Endothelial cell of umbilical vein (primary cell): ENCODE data around the gene BICRA. TPM values are rescaled to one million over a fixed set of nuclear protein-coding genes. Genes with fewer than 3 reads are reported as not detected.

Experiments
- BruUV-seq: library from RNA; stranded (reverse); fragments of 400-500 nt; replicated peaks from 2 replicates; lab custom pipeline; 2021; lab: Mats Ljungman, UMichigan
- CTCF ChIA-PET: fragments of 300-600, 350-600 bp; sonication (Branson Sonifier 250); formaldehyde crosslinking; loops from one replicate; lab custom pipeline; 2021; ENCODE audit warnings: antibody characterized with exemption, inconsistent platforms; lab: Charles Lee
- POLR2A ChIA-PET: fragments of 300-600, 350-600 bp; sonication (Branson Sonifier 250); formaldehyde crosslinking; loops from one replicate; lab custom pipeline; 2021; ENCODE audit warnings: antibody characterized with exemption, inconsistent platforms; lab: Charles Lee
- DNase-seq: peaks from one replicate; pipeline ENCODE4 v3.0.0-alpha.2; 2011; ENCODE audit warnings: low read depth, low spot score
- FAIRE-seq: peaks from 2 replicates; lab custom pipeline; 2011; peaks lifted over from hg19 to GRCh38; lab: Jason Lieb, UNC
- H2AFZ ChIP-seq: 2 replicates; pipeline ENCODE4 v1.6.0; 2012; ENCODE audit warnings: low read depth, low read length, control low read depth, inconsistent platforms
- H3K27ac ChIP-seq: 2 replicates; pipeline ENCODE4 v1.5.1; 2011; ENCODE audit warnings: low read depth, mild to moderate bottlenecking, control low read depth, low read length, moderate library complexity; ENCODE audit not compliant: insufficient read depth
- H3K27me3 ChIP-seq, 2 experiments: 2 replicates each; pipeline versions ENCODE4 v1.6.0 to v1.6.1; 2011; ENCODE audit warnings: low read length in 2 of 2, mixed read lengths in 1 of 2; ENCODE audit not compliant: control insufficient read depth in 2 of 2, insufficient read depth in 2 of 2
- H3K36me3 ChIP-seq, 2 experiments: 2 replicates in 1 of 2; 3 replicates in 1 of 2; pipeline ENCODE4 v1.5.1; 2011; ENCODE audit warnings: low read length in 2 of 2, mild to moderate bottlenecking in 1 of 2, moderate library complexity in 1 of 2; ENCODE audit not compliant: control insufficient read depth in 2 of 2, insufficient read depth in 2 of 2; ENCODE audit errors: extremely low read depth in 1 of 2
- H3K4me1 ChIP-seq: 3 replicates; pipeline ENCODE4 v1.5.1; 2011; ENCODE audit warnings: mild to moderate bottlenecking, low read length; ENCODE audit not compliant: control insufficient read depth, insufficient read depth; ENCODE audit errors: extremely low read depth
- H3K4me2 ChIP-seq: 2 replicates; pipeline ENCODE4 v1.6.1; 2011; ENCODE audit warnings: low read length, control low read depth, mixed read lengths; ENCODE audit not compliant: insufficient read depth
- H3K4me3 ChIP-seq, 3 experiments: fragments of 200-600 bp in 1 of 3; sonication (generic), shearing (Covaris generic) in 1 of 3; replicated peaks in 1 of 3; 2 replicates each; pipeline ENCODE4 v1.5.1; 2011 to 2016; ENCODE audit warnings: control low read depth in 3 of 3, low read length in 3 of 3, mild to moderate bottlenecking in 2 of 3, inconsistent platforms in 1 of 3, low read depth in 1 of 3, moderate library complexity in 1 of 3; ENCODE audit not compliant: insufficient read depth in 1 of 3
- H3K79me2 ChIP-seq: 2 replicates; pipeline ENCODE4 v1.6.0; 2012; ENCODE audit warnings: low read length, inconsistent platforms; ENCODE audit not compliant: control insufficient read depth, insufficient read depth
- H3K9ac ChIP-seq: replicated peaks from 2 replicates; pipeline ENCODE3; 2011; ENCODE audit warnings: low read length, control low read depth; ENCODE audit not compliant: insufficient read depth; ENCODE audit errors: extremely low read depth
- H3K9me1 ChIP-seq: replicated peaks from 3 replicates; pipeline ENCODE4 v1.6.0; 2011; ENCODE audit warnings: mild to moderate bottlenecking, low read length; ENCODE audit not compliant: control insufficient read depth, insufficient read depth; ENCODE audit errors: extremely low read depth
- H3K9me3 ChIP-seq: replicated peaks from 2 replicates; pipeline ENCODE4 v1.5.1; 2012; ENCODE audit warnings: low read length, inconsistent platforms; ENCODE audit not compliant: control insufficient read depth, insufficient read depth
- H4K20me1 ChIP-seq: replicated peaks from 2 replicates; pipeline ENCODE3; 2011; ENCODE audit warnings: mild to moderate bottlenecking, low read length; ENCODE audit not compliant: control insufficient read depth, insufficient read depth; ENCODE audit errors: extremely low read depth
- CTCF ChIP-seq, 2 donors: IDR thresholded peaks; 1 replicate in 1 of 2; 2 replicates in 1 of 2; pipeline ENCODE4 v1.5.1; 2011; ENCODE audit warnings: low read length in 2 of 2, mild to moderate bottlenecking in 2 of 2, moderate library complexity in 2 of 2, control low read depth in 1 of 2, inconsistent platforms in 1 of 2, low read depth in 1 of 2; ENCODE audit not compliant: insufficient read depth in 1 of 2; ENCODE audit errors: extremely low read depth in 1 of 2
- EZH2 ChIP-seq: IDR thresholded peaks from 2 replicates; pipeline ENCODE4 v1.6.1; 2012; ENCODE audit warnings: borderline replicate concordance, low read depth, mild to moderate bottlenecking, moderate library complexity, low read length, inconsistent platforms; ENCODE audit not compliant: severe bottlenecking
- FOS ChIP-seq: IDR thresholded peaks from 2 replicates; pipeline ENCODE4 v1.6.1; 2011; ENCODE audit warnings: mild to moderate bottlenecking, low read length, moderate library complexity, borderline replicate concordance; ENCODE audit not compliant: insufficient read depth
- GATA2 ChIP-seq: IDR thresholded peaks from 2 replicates; pipeline ENCODE4 v1.7.0; 2011; ENCODE audit warnings: low read depth, mild to moderate bottlenecking, moderate library complexity, mixed read lengths, low read length; ENCODE audit not compliant: insufficient read length, insufficient read depth
- JUN ChIP-seq: IDR thresholded peaks from 2 replicates; pipeline ENCODE4 v1.6.1; 2011; ENCODE audit warnings: borderline replicate concordance, low read depth; ENCODE audit not compliant: insufficient read length, insufficient read depth
- MAX ChIP-seq: IDR thresholded peaks from 2 replicates; pipeline ENCODE4 v1.6.1; 2011; ENCODE audit not compliant: insufficient read depth, insufficient read length
- MYC ChIP-seq: IDR thresholded peaks from one replicate; pipeline ENCODE4 v1.6.1; 2011; ENCODE audit warnings: mild to moderate bottlenecking, low read depth, low read length
- POLR2A ChIP-seq: IDR thresholded peaks from 2 replicates; pipeline ENCODE4 v1.6.1; 2012; ENCODE audit warnings: low read depth, mild to moderate bottlenecking, control low read depth, low read length
- POLR2AphosphoS5 ChIP-seq: IDR thresholded peaks from 2 replicates; pipeline ENCODE4 v1.6.1; 2012; ENCODE audit warnings: low read depth, mild to moderate bottlenecking, control low read depth, low read length, moderate library complexity; ENCODE audit not compliant: insufficient read depth
- dilution Hi-C: fragments of 300-500 bp; cut with MboI; formaldehyde crosslinking; loops from one replicate; pipeline ENCODE4 v1.15.0; 2019; ENCODE audit warnings: low sequenced_read_pairs; ENCODE audit not compliant: extremely low pct_ligation_motif_present
- intact Hi-C: fragments of 100-400 bp; cut with micrococcal nuclease; formaldehyde crosslinking; loops from one replicate; pipeline ENCODE4 v1.10.0; 2022
- polyA plus RNA-seq, 4 experiments: library from polyadenylated mRNA; depleted of rRNA in 3 of 4; stranded (reverse) in 3 of 4; unstranded in 1 of 4; fragments of >200 nt; gene quantifications; 2 replicates each; pipeline versions ENCODE4 v1.2.1 to v1.2.3, GENCODE V29; 2011 to 2012; ENCODE audit warnings: missing spikeins in 1 of 4
- total RNA-seq: library from RNA; stranded (reverse); gene quantifications from 2 replicates; pipeline ENCODE4 v1.2.3, GENCODE V29; 2021

Gene BICRA
- total and polyA plus RNA-seq, 2 donors (not counting 3 experiments of a cell fraction or from before 2014, with no cell fraction given), result 3.8 to 20.5 TPM

- no TSS peak for BruUV-seq
- no peak overlapping the region for H3K27ac ChIP-seq
Observed at GRCh38 chr19:47670736-47671135, 61.8 kb downstream of the BICRA start.

More at GRCh38 chr19:47670736-47671135, 61.8 kb downstream of the BICRA start:
- Histone ChIP-seq H4K20me1 (no peaks in the 10 kb centered on the region), H3K36me3 (peaks cover 3 to 24% of the 10 kb centered on the region in 2 experiments), H3K9me3 (no peaks in the 10 kb centered on the region), H3K79me2 (peaks cover 12% of the 10 kb centered on the region), H2AFZ (no peak overlapping the region), H3K27me3 (no peaks in the 10 kb centered on the region), H3K9ac (no peak overlapping the region), H3K4me1 (no peaks in the 10 kb centered on the region), H3K9me1 (no peaks in the 10 kb centered on the region), H3K4me3 (no peak overlapping the region), H3K4me2 (no peak overlapping the region)
- ChIA-PET POLR2A (no interaction called here), CTCF (no interaction called here)
- intact Hi-C loops, result no loop called here
- TF ChIP-seq GATA2 (no peak), POLR2A (no peak), POLR2AphosphoS5 (no peak), FOS (no peak), CTCF (IDR thresholded peaks at IDR 0.05; ENCODE audit: extremely low read depth in 1 of 2, insufficient read depth in 1 of 2, low read depth in 1 of 2, low read length in 2 of 2) (no peak), MYC (no peak), MAX (no peak), JUN (no peak), EZH2 (no peak)
- FAIRE-seq (no peak), DNase-seq (no peak)
- dilution Hi-C loops, result no loop called here
